Neutrophil (primary cell): ENCODE results near the gene GLIS1.

Source experiments
- H3K27ac ChIP-seq: fragments of 200-600 bp; sonication (generic); 2 replicates; pipeline ENCODE4 v1.5.1; 2016; ENCODE audit warnings: mild to moderate bottlenecking, moderate library complexity
- H3K27me3 ChIP-seq: fragments of 200-600 bp; sonication (generic); 2 replicates; pipeline ENCODE4 v1.6.0; 2016; ENCODE audit warnings: mild to moderate bottlenecking
- H3K36me3 ChIP-seq: fragments of 200-600 bp; sonication (generic); 2 replicates; pipeline ENCODE4 v1.5.1; 2017
- H3K4me1 ChIP-seq, 2 experiments: fragments of 200-600 bp in 1 of 2; sonication (generic) in 1 of 2; 1 replicate in 1 of 2; 2 replicates in 1 of 2; pipeline versions ENCODE4 v1.5.1 to v1.6.1; 2013 to 2016; ENCODE audit warnings: low read depth in 1 of 2, low read length in 1 of 2, mild to moderate bottlenecking in 1 of 2, moderate library complexity in 1 of 2; ENCODE audit not compliant: control insufficient read depth in 1 of 2, insufficient read depth in 1 of 2
- H3K4me3 ChIP-seq, 2 experiments: fragments of 200-600 bp in 1 of 2; sonication (generic) in 1 of 2; 1 replicate in 1 of 2; 2 replicates in 1 of 2; pipeline ENCODE4 v1.5.1; 2013 to 2016; ENCODE audit warnings: low read depth in 1 of 2, low read length in 1 of 2, mild to moderate bottlenecking in 1 of 2, moderate library complexity in 1 of 2
- H3K9me3 ChIP-seq: fragments of 200-600 bp; sonication (generic); 2 replicates; pipeline ENCODE4 v1.5.1; 2016
- CTCF ChIP-seq: fragments of 200-600 bp; sonication (generic); IDR thresholded peaks from 2 replicates; pipeline ENCODE4 v1.5.1; 2016; ENCODE audit warnings: antibody characterized with exemption

The GLIS1 gene

DNA sequence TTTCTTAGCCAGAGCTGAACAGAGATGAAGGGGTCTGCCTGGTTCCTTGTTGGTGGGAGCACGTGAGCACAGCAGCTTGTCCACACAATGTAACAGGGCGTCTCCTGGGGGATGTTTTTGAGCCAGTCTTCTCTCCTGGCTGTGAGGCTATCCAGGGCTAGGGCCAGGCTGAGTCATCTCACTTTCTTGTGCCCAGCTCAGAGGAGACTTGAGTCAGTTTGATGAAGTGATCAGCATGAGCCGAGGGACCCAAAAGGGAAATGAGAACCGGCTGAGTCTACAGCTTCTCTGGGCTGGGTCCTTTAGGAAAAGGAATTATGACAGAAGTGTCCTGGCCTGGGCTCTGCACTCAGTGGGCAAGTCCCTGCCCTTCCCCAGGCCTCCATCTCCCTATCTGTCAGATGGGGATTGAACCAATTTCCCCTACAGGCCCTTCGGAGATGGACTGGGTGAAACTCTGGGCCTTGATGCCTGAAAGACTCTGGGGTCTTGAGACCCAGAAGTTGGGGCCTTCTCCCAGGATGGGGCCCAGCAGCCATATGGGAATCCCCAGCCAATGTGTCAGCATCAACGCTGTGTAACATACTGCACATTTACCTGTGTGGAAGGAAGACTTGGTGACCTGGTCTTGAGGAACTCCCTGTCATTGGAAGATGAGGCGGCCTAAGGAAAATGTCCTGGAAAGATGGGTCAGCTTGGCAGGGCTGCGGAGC lies 243.2 kb downstream of the GLIS1 start:
- TF ChIP-seq CTCF = no peak
- Histone ChIP-seq H3K27ac (no peak overlapping the region), H3K4me3 (no peak overlapping the region), H3K9me3 (no peaks in the 10 kb centered on the region), H3K27me3 (peaks cover 4% of the 10 kb centered on the region), H3K4me1 (no peaks in the 10 kb centered on the region), H3K36me3 (no peaks in the 10 kb centered on the region)

DNA sequence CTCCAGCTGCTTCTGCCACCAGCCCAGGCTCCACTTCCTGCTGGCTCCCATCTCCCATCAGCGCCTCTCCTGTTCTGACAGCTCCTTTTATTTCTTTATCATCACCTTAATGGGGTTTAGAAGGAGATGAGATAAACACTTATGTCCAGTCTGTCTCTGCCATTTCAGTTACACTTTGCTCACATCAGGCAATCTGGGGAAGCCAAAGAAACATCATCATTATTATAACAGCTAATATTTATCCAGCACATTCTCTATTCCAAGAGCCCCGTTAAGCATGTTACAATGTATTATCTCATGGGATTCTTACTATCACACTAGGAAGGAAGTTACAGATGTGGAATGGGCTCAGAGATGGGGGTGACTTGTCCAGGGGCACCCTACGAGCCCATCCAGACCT lies 248.6 kb downstream of the GLIS1 start:
- no peak for TF ChIP-seq CTCF
- H3K9me3 ChIP-seq = no peaks in the 10 kb centered on the region
- H3K27me3 ChIP-seq = peaks cover 29% of the 10 kb centered on the region
- no peak overlapping the region for H3K4me3 ChIP-seq
- no peak overlapping the region for H3K27ac ChIP-seq
- H3K4me1 ChIP-seq = no peaks in the 10 kb centered on the region
- no peaks in the 10 kb centered on the region for H3K36me3 ChIP-seq

DNA sequence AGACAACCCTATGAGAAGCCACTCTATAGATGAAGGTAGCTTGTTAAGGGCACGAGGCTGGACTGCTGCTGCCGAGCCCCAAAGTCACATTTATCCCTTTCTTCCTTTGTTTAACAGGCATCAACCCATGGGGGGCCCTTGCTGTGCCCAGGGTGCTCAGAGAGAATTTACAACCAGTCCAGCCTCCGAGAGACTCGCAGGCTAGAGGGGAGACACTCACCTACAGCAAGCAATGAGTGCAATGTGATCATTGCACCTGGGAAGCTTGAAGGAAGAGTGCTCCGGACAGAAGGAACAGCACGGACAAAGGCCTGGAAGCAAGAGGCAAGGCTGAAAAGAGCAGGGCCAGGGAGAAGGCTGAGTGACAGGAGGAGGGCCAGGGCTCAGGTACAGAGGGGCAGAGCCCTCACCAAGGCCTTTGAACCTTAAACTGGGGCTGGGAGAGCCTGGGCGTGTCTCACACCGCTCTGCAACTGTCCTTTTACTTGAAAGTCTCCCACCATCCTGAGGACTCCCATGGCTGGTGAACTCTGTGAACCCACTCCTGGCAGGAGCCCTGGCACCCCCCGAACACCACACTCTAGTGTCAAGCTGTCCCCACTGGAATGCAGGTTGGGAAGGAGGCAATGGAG lies 252.5 kb downstream of the GLIS1 start:
- no peaks in the 10 kb centered on the region for H3K9me3 ChIP-seq
- no peak for TF ChIP-seq CTCF
- no peak overlapping the region for H3K4me3 ChIP-seq
- peaks cover 29% of the 10 kb centered on the region for H3K27me3 ChIP-seq
- no peak overlapping the region for H3K27ac ChIP-seq
- no peaks in the 10 kb centered on the region for H3K36me3 ChIP-seq
- no peaks in the 10 kb centered on the region for H3K4me1 ChIP-seq

- TF ChIP-seq CTCF = no peak
- Histone ChIP-seq H3K27me3 (peaks cover 29% of the 10 kb centered on the region), H3K9me3 (no peaks in the 10 kb centered on the region)
Observed at GRCh38 chr1:53485478-53486394, 253.2 kb downstream of the GLIS1 start.

GRCh38 chr1:53484705-53485477 lies 254.1 kb downstream of the GLIS1 start:
- Histone ChIP-seq H3K4me1 (no peaks in the 10 kb centered on the region), H3K9me3 (no peaks in the 10 kb centered on the region), H3K27ac (no peak overlapping the region), H3K36me3 (no peaks in the 10 kb centered on the region), H3K27me3 (peaks cover 29% of the 10 kb centered on the region), H3K4me3 (no peak overlapping the region)
- TF ChIP-seq CTCF = no peak

More at GRCh38 chr1:53485478-53486394, 253.2 kb downstream of the GLIS1 start:
- no peaks in the 10 kb centered on the region for H3K4me1 ChIP-seq
- no peaks in the 10 kb centered on the region for H3K36me3 ChIP-seq
- H3K27ac ChIP-seq = no peak overlapping the region
- no peak overlapping the region for H3K4me3 ChIP-seq
